H1 (cell line): ENCODE results near the gene DEGS2. TPM values are rescaled to one million over a fixed set of nuclear protein-coding genes. Genes with fewer than 3 reads are reported as not detected.
"Not testable (repeated sequence)": the region's sequence is repeated elsewhere in the genome, so short reads cannot be mapped to it uniquely, and the experiment has no call there.

Experiments used
- CTCF ChIA-PET: fragments of 300-600 bp; sonication (Branson Sonifier 250); formaldehyde crosslinking; loops from one replicate; lab custom pipeline; 2021; ENCODE audit not compliant: partially characterized antibody; lab: Charles Lee
- POLR2A ChIA-PET: fragments of 300-600 bp; sonication (Branson Sonifier 250); formaldehyde crosslinking; loops from one replicate; lab custom pipeline; 2021; ENCODE audit warnings: inconsistent platforms; ENCODE audit not compliant: partially characterized antibody; lab: Charles Lee
- DNase-seq, 2 experiments: peaks; one replicate each; pipeline versions ENCODE4 v3.0.0 to v3.0.0-alpha.2; 2010 to 2022; ENCODE audit warnings: low spot score in 2 of 2, low read depth in 1 of 2, mixed read lengths in 1 of 2
- FAIRE-seq: peaks from 2 replicates; lab custom pipeline; 2011; peaks lifted over from hg19 to GRCh38; lab: Jason Lieb, UNC
- H2AFZ ChIP-seq: 2 replicates; pipeline ENCODE4 v1.8.1; 2012; ENCODE audit warnings: low read length, inconsistent platforms
- H2AK5ac ChIP-seq: 2 replicates; pipeline ENCODE4 v1.6.1; 2013; ENCODE audit warnings: low read depth, low read length
- H2BK120ac ChIP-seq: replicated peaks from 2 replicates; pipeline ENCODE3; 2013; ENCODE audit warnings: low read depth, low read length, inconsistent platforms
- H2BK12ac ChIP-seq: 2 replicates; pipeline ENCODE4 v1.6.1; 2013; ENCODE audit warnings: low read depth, low read length
- H2BK15ac ChIP-seq: 2 replicates; pipeline ENCODE4 v1.6.1; 2013; ENCODE audit warnings: low read length
- H2BK20ac ChIP-seq: 2 replicates; pipeline ENCODE4 v1.6.1; 2013; ENCODE audit warnings: low read length
- H2BK5ac ChIP-seq: 2 replicates; pipeline ENCODE4 v1.6.1; 2013; ENCODE audit warnings: low read depth, low read length
- H3K14ac ChIP-seq: 2 replicates; pipeline ENCODE4 v1.6.1; 2013; ENCODE audit warnings: inconsistent platforms; ENCODE audit not compliant: insufficient read length
- H3K18ac ChIP-seq: 2 replicates; pipeline ENCODE4 v1.6.1; 2013; ENCODE audit warnings: low read length; ENCODE audit errors: extremely low read depth
- H3K23ac ChIP-seq: 2 replicates; pipeline ENCODE4 v1.6.1; 2013; ENCODE audit warnings: inconsistent platforms; ENCODE audit not compliant: insufficient read length
- H3K23me2 ChIP-seq: 2 replicates; pipeline ENCODE4 v1.6.1; 2013; ENCODE audit warnings: low read depth, low read length
- H3K27ac ChIP-seq: 2 replicates; pipeline ENCODE4 v1.6.1; 2011; ENCODE audit warnings: low read depth, low read length, inconsistent platforms
- H3K27me3 ChIP-seq, 4 experiments: replicated peaks in 1 of 4; 1 replicate in 1 of 4; 2 replicates in 3 of 4; pipeline versions ENCODE4 v1.6.1 to v1.8.1; 2011 to 2013; ENCODE audit warnings: low read length in 3 of 4, mild to moderate bottlenecking in 3 of 4, inconsistent platforms in 2 of 4, mixed read lengths in 2 of 4, moderate library complexity in 1 of 4; ENCODE audit not compliant: control insufficient read depth in 3 of 4, insufficient read depth in 3 of 4; ENCODE audit errors: extremely low read depth in 1 of 4
- H3K36me3 ChIP-seq, 4 experiments: 2 replicates each; pipeline versions ENCODE4 v1.6.1 to v1.8.1; 2011 to 2013; ENCODE audit warnings: mild to moderate bottlenecking in 4 of 4, low read length in 3 of 4, moderate library complexity in 2 of 4, control low read depth in 1 of 4, inconsistent platforms in 1 of 4; ENCODE audit not compliant: insufficient read depth in 4 of 4, control insufficient read depth in 2 of 4
- H3K4ac ChIP-seq: replicated peaks from 2 replicates; pipeline ENCODE3; 2013; ENCODE audit warnings: low read length, low read depth, mixed read lengths, inconsistent platforms; ENCODE audit not compliant: insufficient read length
- H3K4me1 ChIP-seq, 4 experiments: replicated peaks in 1 of 4; 1 replicate in 1 of 4; 2 replicates in 3 of 4; pipeline versions ENCODE4 v1.6.1 to v1.8.1; 2011 to 2013; ENCODE audit warnings: low read length in 3 of 4, inconsistent platforms in 2 of 4, mixed read lengths in 1 of 4; ENCODE audit not compliant: insufficient read depth in 4 of 4, control insufficient read depth in 3 of 4
- H3K4me2 ChIP-seq, 2 experiments: 2 replicates each; pipeline versions ENCODE4 v1.6.1 to v1.8.1; 2011 to 2013; ENCODE audit warnings: low read depth in 2 of 2, low read length in 2 of 2, control low read depth in 1 of 2, inconsistent platforms in 1 of 2, mild to moderate bottlenecking in 1 of 2; ENCODE audit not compliant: insufficient read depth in 1 of 2
- H3K4me3 ChIP-seq, 4 experiments: fragments of 200-600, 300-600 bp in 1 of 4; sonication (generic), shearing (Covaris generic), sonication (Bioruptor Twin) in 1 of 4; 2 replicates each; pipeline versions ENCODE4 v1.5.1 to v1.8.1; 2011 to 2016; ENCODE audit warnings: low read length in 4 of 4, low read depth in 3 of 4, control low read depth in 2 of 4, inconsistent platforms in 2 of 4, mild to moderate bottlenecking in 2 of 4, mixed read lengths in 1 of 4, moderate library complexity in 1 of 4; ENCODE audit not compliant: insufficient read depth in 2 of 4; ENCODE audit errors: extremely low read depth in 1 of 4
- H3K56ac ChIP-seq: replicated peaks from 2 replicates; pipeline ENCODE3; 2013; ENCODE audit warnings: low read depth, mild to moderate bottlenecking, mixed read lengths, low read length, inconsistent platforms; ENCODE audit not compliant: insufficient read length
- H3K79me1 ChIP-seq: 2 replicates; pipeline ENCODE4 v1.6.1; 2013; ENCODE audit warnings: low read depth, low read length, control low read depth
- H3K79me2 ChIP-seq, 2 experiments: 2 replicates each; pipeline versions ENCODE4 v1.6.1 to v1.8.1; 2012 to 2013; ENCODE audit warnings: low read length in 2 of 2, mild to moderate bottlenecking in 2 of 2, inconsistent platforms in 1 of 2; ENCODE audit not compliant: insufficient read depth in 2 of 2, control insufficient read depth in 1 of 2
- H3K9ac ChIP-seq, 4 experiments: replicated peaks in 1 of 4; 1 replicate in 1 of 4; 2 replicates in 3 of 4; pipeline versions ENCODE4 v1.6.1 to v1.8.1; 2011 to 2013; ENCODE audit warnings: low read depth in 3 of 4, low read length in 3 of 4, control low read depth in 2 of 4, mild to moderate bottlenecking in 2 of 4, moderate library complexity in 2 of 4, inconsistent platforms in 1 of 4; ENCODE audit errors: extremely low read depth in 1 of 4
- H3K9me3 ChIP-seq, 2 experiments: 2 replicates each; pipeline versions ENCODE4 v1.6.1 to v1.8.1; 2012 to 2013; ENCODE audit warnings: mild to moderate bottlenecking in 2 of 2, moderate library complexity in 2 of 2, control low read depth in 1 of 2, inconsistent platforms in 1 of 2, low read depth in 1 of 2, low read length in 1 of 2, mixed read lengths in 1 of 2; ENCODE audit not compliant: insufficient read depth in 2 of 2
- H4K20me1 ChIP-seq, 2 experiments: replicated peaks in 1 of 2; 2 replicates each; pipeline versions ENCODE3 to v1.8.1; 2011 to 2013; ENCODE audit warnings: inconsistent platforms in 2 of 2, low read length in 2 of 2, mild to moderate bottlenecking in 1 of 2; ENCODE audit not compliant: insufficient read depth in 2 of 2, control insufficient read depth in 1 of 2
- H4K5ac ChIP-seq: 2 replicates; pipeline ENCODE4 v1.6.1; 2013; ENCODE audit warnings: low read length, low read depth, mixed read lengths, inconsistent platforms; ENCODE audit not compliant: insufficient read length
- H4K8ac ChIP-seq: 2 replicates; pipeline ENCODE4 v1.8.0; 2013; ENCODE audit warnings: mild to moderate bottlenecking, moderate library complexity, low read length, inconsistent platforms; ENCODE audit not compliant: insufficient read depth; ENCODE audit errors: extremely low read depth
- H4K91ac ChIP-seq: replicated peaks from 2 replicates; pipeline ENCODE3; 2013; ENCODE audit warnings: low read length, mixed read lengths, inconsistent platforms; ENCODE audit not compliant: insufficient read length
- WGBS, 2 experiments: shearing (Covaris generic) in 1 of 2; methylation state at CpG; one replicate each; pipeline versions ENCODE4 v1.1.6 to v1.1.7; 2013 to 2015; ENCODE audit warnings: low lambda C conversion rate in 2 of 2, mixed read lengths in 2 of 2, inconsistent platforms in 1 of 2, low coverage in 1 of 2, missing lambda C conversion rate in 1 of 2; ENCODE audit not compliant: insufficient replicate concordance in 2 of 2, insufficient coverage in 1 of 2, insufficient read length in 1 of 2; ENCODE audit errors: extremely low coverage in 1 of 2, missing lambda C conversion rate in 1 of 2; 5-methylcytosine and 5-hydroxymethylcytosine counted together
- polyA plus RNA-seq, 7 experiments: library from polyadenylated mRNA; depleted of rRNA in 3 of 7; stranded (reverse) in 5 of 7; unstranded in 2 of 7; fragments of >200 nt in 5 of 7; fragments of 200-250 nt in 2 of 7; gene quantifications; 1 replicate in 5 of 7; 2 replicates in 1 of 7; 4 replicates in 1 of 7; pipeline versions ENCODE4 v1.2.1 to v1.2.3, GENCODE V29; 2011 to 2013; ENCODE audit warnings: missing spikeins in 2 of 7, mixed read lengths in 2 of 7
- total RNA-seq: library from RNA; stranded (reverse); fragmentation: NEBNext Ultra II Directional; extraction: Animal tissue kit (Norgen Biotek cat#: 25700); gene quantifications from 2 replicates; pipeline ENCODE4 v1.2.1, GENCODE V29; 2021

The DEGS2 gene
- total and polyA plus RNA-seq, 2 of the 8 experiments (the other 6 are each of a cell fraction or from before 2014, with no cell fraction given), result 0.61 to 0.82 TPM

DNA sequence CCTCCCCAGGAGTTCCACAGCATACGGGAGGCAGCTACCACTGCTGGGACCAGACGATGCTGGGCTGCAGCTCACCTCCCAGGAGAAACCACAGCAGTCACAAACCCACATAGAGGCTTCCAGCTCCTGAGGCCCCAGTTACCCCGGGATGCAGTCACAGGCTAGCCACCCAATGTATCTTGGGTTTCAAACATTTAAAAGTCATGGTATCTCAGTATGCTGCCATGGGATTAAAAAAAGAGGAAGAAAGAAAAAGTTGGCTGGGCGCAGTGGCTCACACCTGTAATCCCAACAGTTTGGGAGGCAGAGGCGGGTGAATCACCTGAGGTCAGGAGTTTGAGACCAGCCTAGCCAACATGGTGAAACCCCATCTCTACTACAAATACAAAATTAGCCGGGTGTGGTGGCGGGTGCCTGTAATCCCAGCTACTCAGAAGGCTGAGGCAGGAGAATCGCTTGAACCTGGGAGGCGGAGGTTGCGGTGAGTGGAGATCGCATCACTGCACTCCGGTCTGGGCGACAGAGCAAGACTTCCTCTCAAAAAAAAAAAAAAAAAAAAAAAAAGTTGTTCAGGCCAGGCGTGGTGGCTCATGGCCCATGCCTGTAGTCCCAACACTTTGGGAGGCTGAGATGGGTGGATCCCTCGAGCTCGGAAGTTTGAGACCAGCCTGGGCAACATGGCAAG, 1.8 kb downstream of the DEGS2 start:
- H2BK20ac ChIP-seq, H3K14ac ChIP-seq, H3K79me1 ChIP-seq, H2BK15ac ChIP-seq, H3K79me2 ChIP-seq, H3K23ac ChIP-seq, POLR2A ChIA-PET, H4K5ac ChIP-seq, H3K4ac ChIP-seq, H3K9ac ChIP-seq, H2BK5ac ChIP-seq, H3K9me3 ChIP-seq, H3K4me2 ChIP-seq, DNase-seq, H4K91ac ChIP-seq, H3K23me2 ChIP-seq, H2BK120ac ChIP-seq, H2BK12ac ChIP-seq, H3K27ac ChIP-seq, H3K4me3 ChIP-seq, H4K8ac ChIP-seq, FAIRE-seq, H3K56ac ChIP-seq, H3K36me3 ChIP-seq, H3K18ac ChIP-seq, H2AFZ ChIP-seq, H2AK5ac ChIP-seq: not testable (repeated sequence)
- H4K20me1 ChIP-seq, result peaks cover 0 to 11% of the 10 kb centered on the region in 2 experiments
- CTCF ChIA-PET, result interaction anchor here (0.6 to 19.5 kb wide), 13 partner anchors 16 to 470 kb away, joined by 3 to 307 read pairs (median 5); no protein-coding TSS in a partner anchor
- 92% methylated on average over 10 of the region's 16 CpGs; no CpG with 5 or more reads in 1 of the 2 experiments for WGBS, 2 experiments
- peaks cover 0 to 11% (median 2%) of the 10 kb centered on the region in 4 experiments; a peak in 5 of 7 replicates for H3K4me1 ChIP-seq
- H3K27me3 ChIP-seq, result peaks cover 17 to 44% (median 39%) of the 10 kb centered on the region in 4 experiments
